GM08714 (cell line): ENCODE results near the gene DNAJC3.

Source experiments
- H3K4me3 ChIP-seq: fragments of 200-500 bp; sonication (Bioruptor generic); 2 replicates; pipeline ENCODE4 v1.5.1; 2014; ENCODE audit warnings: mild to moderate bottlenecking, low read length, inconsistent platforms
- ZNF274 ChIP-seq: IDR thresholded peaks from 2 replicates; pipeline ENCODE4 v1.6.1; 2012; ENCODE audit warnings: mild to moderate bottlenecking, low read depth, low read length

DNAJC3 gene

GRCh38 chr13:95793781-95794180 lies 116.8 kb downstream of the DNAJC3 start:
- no peak for TF ChIP-seq ZNF274
- no peak overlapping the region for H3K4me3 ChIP-seq

DNA sequence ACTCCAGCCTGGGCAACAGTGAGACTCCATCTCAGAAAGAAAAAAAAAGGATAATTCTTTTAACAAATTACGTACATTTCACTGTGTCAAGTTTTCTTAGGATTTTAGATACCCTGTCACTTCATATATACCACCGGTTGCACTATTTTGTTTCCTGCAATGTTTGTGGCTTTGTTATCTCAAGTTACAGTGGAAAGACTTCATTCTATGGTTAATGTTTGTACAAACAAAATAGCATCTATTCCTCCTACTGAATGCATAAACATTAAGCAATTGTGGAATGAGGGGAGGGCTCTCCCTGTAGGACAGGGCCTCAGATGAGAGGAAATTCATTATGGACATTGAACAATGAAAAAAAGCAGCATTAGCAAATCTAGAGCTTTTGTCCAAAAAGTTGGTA lies 120.1 kb downstream of the DNAJC3 start:
- no peak for TF ChIP-seq ZNF274

GRCh38 chr13:95800436-95800835 lies 123.5 kb downstream of the DNAJC3 start:
- TF ChIP-seq ZNF274: no peak

More for the DNA sequence above, 120.1 kb downstream of the DNAJC3 start:
- no peak overlapping the region for H3K4me3 ChIP-seq

GRCh38 chr13:95801825-95802224 lies 124.9 kb downstream of the DNAJC3 start:
- TF ChIP-seq ZNF274: no peak
- no peak overlapping the region for H3K4me3 ChIP-seq

More at GRCh38 chr13:95800436-95800835, 123.5 kb downstream of the DNAJC3 start:
- no peak overlapping the region for H3K4me3 ChIP-seq

DNA sequence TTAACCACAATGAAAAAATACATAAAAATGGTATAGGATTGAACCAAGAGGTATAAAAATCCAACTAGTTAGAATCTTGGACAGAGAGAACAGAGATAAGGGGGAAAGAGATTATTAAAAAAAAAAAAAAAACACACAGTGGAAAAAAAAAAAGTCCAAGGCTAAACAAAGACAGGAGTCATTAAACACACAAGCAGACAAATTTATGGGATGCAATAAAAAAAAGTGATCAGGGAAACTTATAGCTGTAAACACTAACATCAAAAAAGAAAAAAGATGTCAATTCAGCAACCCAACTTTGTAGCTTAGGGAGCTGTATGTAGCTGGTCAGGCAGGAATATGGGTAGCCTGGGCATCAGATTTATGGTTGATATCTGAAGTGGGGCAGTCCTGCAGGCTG lies 129.0 kb downstream of the DNAJC3 start:
- no peak for TF ChIP-seq ZNF274
- no peak overlapping the region for H3K4me3 ChIP-seq

DNA sequence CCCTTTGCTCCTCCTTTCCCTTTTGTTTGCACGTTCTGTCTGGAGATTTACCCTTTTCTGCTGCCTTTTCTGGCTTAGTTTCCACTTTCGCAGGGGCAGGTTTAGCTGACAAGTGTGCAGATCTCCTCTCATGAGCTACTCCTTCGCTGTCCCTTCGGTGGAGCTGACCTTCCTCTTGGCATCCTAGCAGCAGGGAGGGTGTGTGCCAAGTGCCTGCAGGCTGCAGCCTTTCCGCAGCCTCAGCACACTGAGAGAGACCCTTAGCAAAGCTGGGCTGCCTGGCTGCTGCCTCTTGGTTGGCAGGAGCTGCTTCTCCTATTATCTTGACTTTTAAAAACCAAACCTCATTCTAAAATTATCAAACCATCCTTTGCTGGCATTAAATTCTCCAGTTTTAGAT lies 132.5 kb downstream of the DNAJC3 start:
- no peak for TF ChIP-seq ZNF274
- H3K4me3 ChIP-seq: no peak overlapping the region

GRCh38 chr13:95813139-95813538 lies 136.2 kb downstream of the DNAJC3 start:
- H3K4me3 ChIP-seq: no peak overlapping the region
- TF ChIP-seq ZNF274: no peak

DNA sequence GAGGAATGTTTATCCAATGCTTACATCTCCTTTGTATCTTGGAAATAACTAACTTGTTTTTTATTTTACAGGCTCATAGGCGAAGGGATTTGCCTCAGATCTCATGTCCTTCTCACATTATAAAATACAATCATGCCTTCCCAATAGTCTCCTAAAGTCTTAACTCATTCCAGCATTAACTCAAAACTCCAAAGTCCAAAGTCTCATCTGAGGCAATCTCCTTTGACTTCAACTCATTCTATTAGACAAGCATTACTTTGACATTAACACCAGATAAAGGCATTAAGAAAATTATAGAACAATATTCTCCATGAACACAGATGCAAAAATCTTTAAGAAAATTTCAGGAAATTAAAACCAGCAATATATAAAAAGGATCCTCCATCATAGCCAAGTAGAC lies 137.6 kb downstream of the DNAJC3 start:
- H3K4me3 ChIP-seq: no peak overlapping the region
- no peak for TF ChIP-seq ZNF274

GRCh38 chr13:95822303-95822702 lies 145.4 kb downstream of the DNAJC3 start:
- no peak overlapping the region for H3K4me3 ChIP-seq
- TF ChIP-seq ZNF274: no peak

DNA sequence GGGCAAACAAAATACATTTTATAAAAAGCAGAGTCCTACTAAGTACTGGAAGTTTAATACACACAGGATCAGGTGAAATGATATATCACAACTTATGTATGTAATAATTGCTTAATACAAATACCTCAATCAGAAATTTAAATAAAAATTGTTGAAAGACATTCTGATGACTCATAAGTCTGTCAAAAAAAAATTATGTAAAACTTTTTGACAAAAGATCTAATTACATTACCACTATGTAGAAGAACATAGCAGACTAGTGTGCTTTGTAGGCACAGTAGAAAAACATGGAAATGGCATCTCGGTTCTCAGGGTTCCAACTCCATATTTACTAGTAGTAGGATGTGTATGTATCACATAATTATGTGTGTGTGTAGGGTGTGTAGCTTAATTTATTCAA lies 156.2 kb downstream of the DNAJC3 start:
- no peak overlapping the region for H3K4me3 ChIP-seq
- TF ChIP-seq ZNF274: no peak

DNA sequence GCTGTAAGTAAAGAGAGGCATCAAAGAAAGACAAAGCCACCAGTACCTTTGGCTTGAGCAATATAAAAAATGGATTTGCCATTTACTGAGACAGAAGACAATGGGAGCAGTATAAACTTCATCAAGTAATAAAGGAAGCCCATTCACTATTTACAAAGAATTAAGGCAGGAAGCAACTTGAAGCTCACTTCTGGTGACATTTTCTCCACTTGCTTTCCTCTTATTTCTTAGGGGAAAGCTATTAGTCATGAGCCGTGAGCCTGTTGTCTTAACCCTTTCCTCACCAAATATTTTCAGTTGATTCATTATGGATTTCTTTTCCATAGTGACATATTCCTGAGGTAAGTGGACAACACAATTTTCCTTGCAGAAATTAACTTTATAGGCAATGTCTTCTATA lies 156.8 kb downstream of the DNAJC3 start:
- no peak overlapping the region for H3K4me3 ChIP-seq
- no peak for TF ChIP-seq ZNF274

DNA sequence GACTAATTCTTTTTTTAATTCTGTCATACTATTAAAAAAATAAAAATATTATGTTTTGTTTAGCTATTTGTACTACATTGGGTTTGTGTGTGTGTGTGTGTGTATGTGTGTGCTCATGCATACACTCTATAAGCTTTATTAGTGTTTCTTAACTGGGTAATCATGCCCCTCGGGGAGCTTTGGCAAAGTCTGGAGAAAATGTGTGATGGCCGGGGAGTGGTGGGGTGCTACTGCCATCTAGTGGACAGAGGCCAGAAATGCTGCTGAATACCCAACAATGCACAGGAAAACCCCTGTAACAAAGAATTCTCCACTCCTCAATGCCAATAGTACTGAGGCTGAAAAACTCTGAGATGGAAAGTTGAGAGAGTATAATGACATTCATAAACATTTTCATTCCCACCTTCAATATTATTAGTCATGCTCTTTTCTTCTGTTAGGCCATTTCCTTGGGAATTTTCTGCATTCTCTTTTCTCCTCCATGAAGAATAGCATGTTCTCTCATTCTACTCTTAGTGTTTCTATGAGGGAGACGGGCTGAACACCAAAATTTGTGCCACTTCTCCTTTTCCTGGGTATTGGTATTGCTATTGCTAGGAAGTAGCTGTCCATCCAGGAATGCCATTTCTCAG lies 157.3 kb downstream of the DNAJC3 start:
- no peak overlapping the region for H3K4me3 ChIP-seq
- no peak for TF ChIP-seq ZNF274

DNA sequence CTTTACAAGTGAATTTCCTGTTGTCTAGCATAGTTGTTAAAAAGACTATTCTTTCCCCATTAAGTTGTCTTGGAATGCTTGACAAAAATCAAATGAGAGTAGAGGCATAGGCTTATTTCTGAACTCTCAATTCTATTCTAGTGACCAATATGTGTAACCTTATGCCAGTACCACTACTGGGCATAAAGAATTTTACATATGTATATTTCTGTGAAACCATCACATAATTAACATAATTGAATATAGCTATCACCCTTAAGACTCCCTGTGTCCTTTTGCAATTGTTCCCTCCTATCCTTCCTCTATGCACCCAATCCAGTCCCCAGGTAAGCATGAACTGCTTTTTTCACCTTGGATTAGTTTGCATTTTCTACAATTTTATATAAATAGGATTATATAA lies 165.0 kb downstream of the DNAJC3 start:
- H3K4me3 ChIP-seq: no peak overlapping the region

GRCh38 chr13:95842898-95843297 lies 166.0 kb downstream of the DNAJC3 start:
- no peak overlapping the region for H3K4me3 ChIP-seq
- no peak for TF ChIP-seq ZNF274

More for the DNA sequence above, 165.0 kb downstream of the DNAJC3 start:
- TF ChIP-seq ZNF274: no peak
